Parietal lobe (tissue), 2 donors: ENCODE results near the gene TBC1D25. TPM values are rescaled to one million over a fixed set of nuclear protein-coding genes. Genes with fewer than 3 reads are reported as not detected.

ENCODE experiments used
- small RNA-seq: library from RNA; depleted of rRNA; stranded (forward); fragments of <200 nt; gene quantifications from one replicate; pipeline ENCODE3, GENCODE V24; 2014; ENCODE audit warnings: low replicate concordance
- total RNA-seq: library from RNA; depleted of rRNA; stranded (reverse); fragments of >200 nt; gene quantifications from one replicate; pipeline ENCODE4 v1.2.3, GENCODE V29; 2014

Gene TBC1D25
- total RNA-seq: 13.8 TPM

GRCh38 chrX:48539345-48540027 is at the start of gene TBC1D25:
TSS of gene TBC1D25 (plus strand) at chrX:48539714. CDS start at chrX:48539798, 84 bp downstream.

DNA sequence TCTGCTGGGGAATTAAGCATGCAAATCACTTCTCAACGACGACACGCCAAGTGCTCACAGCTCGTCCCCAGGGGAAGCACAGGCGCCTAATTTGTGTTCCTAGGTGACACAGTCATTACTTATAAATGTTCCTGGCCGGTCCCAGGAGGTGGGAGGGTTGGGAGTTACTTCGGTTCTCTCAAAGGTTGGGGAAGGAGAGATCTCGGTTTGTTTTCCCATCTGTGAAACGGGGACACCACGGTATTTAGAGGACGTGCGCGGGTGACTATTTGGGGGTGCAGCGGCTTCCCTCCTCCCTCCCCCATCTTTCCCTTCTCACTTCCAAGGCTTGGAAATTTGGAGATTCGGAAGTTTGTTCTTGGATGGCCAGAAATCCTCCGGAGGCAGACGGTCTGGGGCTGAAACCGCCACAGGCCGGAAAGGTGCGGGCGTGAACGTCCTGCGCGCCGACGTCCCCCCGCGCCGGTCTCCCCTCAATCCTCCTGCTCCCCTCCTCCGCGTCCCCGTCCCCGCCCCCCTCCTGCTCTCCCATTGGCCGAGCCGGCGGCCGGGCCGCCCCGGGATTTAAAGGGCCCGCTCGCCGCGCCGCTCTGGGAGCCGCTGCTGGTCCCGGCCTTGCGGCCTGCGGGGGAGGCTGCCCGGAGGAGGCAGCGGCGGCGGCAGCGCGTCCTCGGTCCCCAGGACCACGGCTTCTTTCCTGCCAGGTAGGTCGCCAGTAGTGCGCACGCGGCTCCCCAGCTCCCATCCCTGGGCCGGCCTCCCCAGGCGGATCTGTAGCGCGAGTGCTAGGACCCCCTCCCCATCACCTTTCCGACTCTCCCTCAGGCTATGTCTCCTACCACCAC is 30.9 kb upstream of the TBC1D25 start, which contains the start of gene PORCN:
Gene PORCN (plus strand): TSS at position 593 of the 845 bp plus-strand sequence. CDS start 829 bp downstream, outside the sequence.

DNA sequence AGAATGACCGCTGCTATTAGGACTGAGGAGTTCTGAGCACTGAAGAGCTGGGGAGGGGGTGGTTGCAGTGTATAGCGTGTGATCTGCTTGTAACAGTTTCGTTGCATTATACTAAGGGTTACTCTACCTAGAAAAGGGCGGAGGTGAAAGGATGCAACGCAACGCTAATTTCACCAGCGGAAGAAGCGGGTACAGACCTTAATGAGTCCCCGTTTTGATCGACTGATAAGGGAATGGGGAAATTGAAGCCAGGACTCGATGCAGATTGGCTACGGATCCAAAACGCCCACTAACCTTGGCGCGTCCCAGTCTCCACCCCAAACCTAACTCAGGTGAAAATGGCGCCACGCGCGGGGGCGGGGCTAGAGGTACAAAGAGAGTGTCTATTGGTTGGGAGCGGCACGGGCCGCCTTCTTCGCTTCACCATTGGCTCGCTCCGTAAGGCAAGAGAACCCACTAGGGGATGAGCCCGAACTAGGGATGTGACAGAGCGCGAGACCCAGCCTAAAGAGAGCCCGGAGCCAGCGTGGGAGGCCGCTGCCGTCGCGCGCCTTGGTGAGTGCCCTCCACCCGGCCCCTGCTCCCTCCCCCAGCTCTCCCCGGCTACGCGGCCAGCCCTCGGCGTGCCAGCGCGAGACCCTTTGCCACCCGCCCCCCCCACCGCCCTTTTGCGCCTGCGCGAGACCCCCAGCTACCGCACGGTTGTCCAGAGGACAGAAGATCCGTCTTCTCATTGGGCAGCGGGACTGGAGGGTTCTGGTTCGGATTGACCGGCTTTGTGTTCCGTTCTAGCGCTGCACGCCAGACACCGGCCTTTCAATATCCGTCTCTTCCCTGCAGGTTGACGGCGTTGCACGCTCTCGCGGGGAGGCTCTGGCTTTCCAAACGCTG is 17.9 kb upstream of the TBC1D25 start, which contains the start of gene EBP:
Gene EBP (plus strand): TSS at position 456 of the 891 bp plus-strand sequence. CDS start 1,964 bp downstream, outside the sequence.

DNA sequence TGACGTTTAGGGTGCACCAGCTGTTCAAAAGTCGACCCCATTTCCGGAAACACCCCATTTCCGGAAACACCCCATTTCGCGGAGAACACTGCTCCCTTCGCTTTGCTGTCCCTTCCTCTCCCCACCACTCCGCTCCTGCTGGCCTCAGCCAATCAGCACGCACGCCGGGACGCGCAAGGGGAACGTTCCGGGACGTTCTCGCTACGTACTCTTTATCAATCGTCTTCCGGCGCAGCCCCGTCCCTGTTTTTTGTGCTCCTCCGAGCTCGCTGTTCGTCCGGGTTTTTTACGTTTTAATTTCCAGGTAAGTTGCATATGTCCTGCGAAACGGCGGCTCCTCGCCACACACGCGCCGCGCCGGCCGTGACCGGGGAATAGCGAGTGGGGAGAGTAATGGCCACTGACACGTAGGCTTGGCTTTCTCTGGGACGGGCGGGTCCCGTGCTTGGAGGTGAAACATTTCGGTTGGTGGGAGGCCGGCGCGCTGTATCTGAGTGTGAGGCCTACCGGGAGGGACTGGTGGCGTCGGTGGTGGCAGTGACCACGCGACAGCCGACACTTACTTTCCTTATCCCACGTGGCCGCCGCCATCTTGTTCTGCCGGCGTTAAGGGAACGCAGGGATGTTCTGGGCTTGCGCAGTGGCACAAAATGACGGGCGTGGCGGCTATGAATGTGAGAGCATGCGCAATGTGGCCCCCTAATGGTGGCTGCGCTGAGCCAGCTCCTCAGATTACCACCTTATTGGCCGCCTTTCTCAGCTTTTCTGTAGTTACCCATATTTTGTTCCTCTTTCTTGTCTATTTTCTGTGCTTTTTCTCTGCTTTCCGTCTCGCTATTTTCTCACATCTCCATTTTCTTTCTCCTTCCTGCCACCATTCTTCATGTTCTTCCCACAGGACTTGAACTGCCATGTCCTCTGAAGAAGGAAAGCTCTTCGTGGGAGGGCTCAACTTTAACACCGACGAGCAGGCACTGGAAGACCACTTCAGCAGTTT is 35.1 kb downstream of the TBC1D25 start, which contains the start of gene RBM3:
Gene RBM3 (plus strand): TSS at position 215 of the 997 bp plus-strand sequence. CDS start 697 bp downstream, at position 912.

GRCh38 chrX:48597353-48598264 is 58.1 kb downstream of the TBC1D25 start, which contains the start of gene WDR13:
TSS of gene WDR13 (plus strand) at chrX:48597492. CDS start at chrX:48597997, 505 bp downstream.

Small RNAs within 50 kb of the gene (small RNA-seq; reads per million reads assigned to genes)
- not detected for gene MRPL32P1

Other genes starting within 250 kb of the TBC1D25 start
- gene SSX3, start 183.0 kb upstream of the TBC1D25 start, total RNA-seq: not detected
- not detected for gene SSX4, start 156.2 kb upstream of the TBC1D25 start, total RNA-seq
- not detected for gene SSX4B, start 127.8 kb upstream of the TBC1D25 start, total RNA-seq
- gene SLC38A5, start 69.5 kb upstream of the TBC1D25 start, total RNA-seq: 28.8 TPM
- 45.7 TPM for gene FTSJ1, start 63.5 kb upstream of the TBC1D25 start, total RNA-seq
- 10.6 TPM for gene PORCN, start 30.7 kb upstream of the TBC1D25 start, total RNA-seq
- 28.8 TPM for gene EBP, start 17.9 kb upstream of the TBC1D25 start, total RNA-seq
- 153 TPM for gene RBM3, start 34.8 kb downstream of the TBC1D25 start, total RNA-seq
- gene WDR13, start 57.8 kb downstream of the TBC1D25 start, total RNA-seq: 88.9 TPM
- gene WAS, start 144.1 kb downstream of the TBC1D25 start, total RNA-seq: 0.63 TPM
- gene SUV39H1, start 157.0 kb downstream of the TBC1D25 start, total RNA-seq: 2.8 TPM
- gene GLOD5, start 222.0 kb downstream of the TBC1D25 start, total RNA-seq: not detected
- not detected for gene GATA1, start 246.9 kb downstream of the TBC1D25 start, total RNA-seq